SW480 (cell line): ENCODE data around the gene SPAG7.
"Not testable (repeated sequence)": the region's sequence is repeated elsewhere in the genome, so short reads cannot be mapped to it uniquely, and the experiment has no call there.

Experiments
- DNase-seq: peaks from one replicate; pipeline ENCODE4 v3.0.0-alpha.2; 2016; ENCODE audit warnings: low spot score

SPAG7 gene

DNA sequence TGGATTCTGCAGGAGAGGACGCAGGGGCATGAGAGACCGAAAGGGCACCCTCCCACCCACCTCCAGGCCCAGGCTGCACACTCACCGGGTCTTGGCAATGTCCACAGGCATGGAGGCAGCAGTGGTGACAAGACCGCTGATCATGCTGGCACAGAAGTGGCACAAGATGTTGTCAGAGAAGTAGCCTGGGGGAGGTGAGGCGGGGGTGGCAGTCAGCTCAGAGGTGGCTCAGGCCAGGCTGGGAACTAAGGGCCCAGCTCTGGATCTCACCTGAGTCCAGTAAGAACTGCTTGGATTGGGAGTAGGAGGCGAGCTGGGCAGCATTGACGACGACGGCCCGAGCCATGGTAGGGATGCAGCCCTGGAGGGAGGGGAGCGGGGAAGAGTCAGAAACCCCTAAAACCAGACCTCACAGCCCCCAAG is 29.5 kb downstream of the SPAG7 start:
- DNase-seq: no peak

DNA sequence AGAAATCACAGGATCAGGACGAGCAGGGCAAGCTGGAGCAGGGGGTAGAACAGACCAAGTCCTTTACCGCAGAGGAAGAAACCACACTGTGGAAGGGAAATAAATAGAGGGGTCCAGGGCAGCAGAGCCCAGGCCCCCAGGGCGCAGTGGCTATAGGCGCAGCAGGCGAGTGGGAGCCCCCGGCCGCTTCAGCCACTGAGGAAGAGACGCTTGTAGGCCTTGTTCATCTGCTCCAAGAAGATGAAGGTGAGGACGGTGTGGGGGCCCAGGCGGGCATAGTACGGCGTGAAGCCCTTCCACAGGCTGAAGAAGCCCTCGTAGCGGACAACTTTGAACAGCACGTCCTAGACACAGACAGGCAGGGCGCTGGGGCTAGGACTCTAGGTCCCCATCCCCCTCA is 30.1 kb downstream of the SPAG7 start:
- DNase-seq: no peak

- DNase-seq: no peak
These were observed 31.2 kb downstream of the SPAG7 start for GRCh38 chr17:4936436-4936835.

- DNase-seq: no peak
These were observed 32.0 kb downstream of the SPAG7 start for GRCh38 chr17:4935650-4936049.

GRCh38 chr17:4934173-4934979 is 33.2 kb downstream of the SPAG7 start:
- peak; percentile 92 for DNase-seq

- DNase-seq: no peak
These were observed 34.0 kb downstream of the SPAG7 start for GRCh38 chr17:4933646-4934045.

DNA sequence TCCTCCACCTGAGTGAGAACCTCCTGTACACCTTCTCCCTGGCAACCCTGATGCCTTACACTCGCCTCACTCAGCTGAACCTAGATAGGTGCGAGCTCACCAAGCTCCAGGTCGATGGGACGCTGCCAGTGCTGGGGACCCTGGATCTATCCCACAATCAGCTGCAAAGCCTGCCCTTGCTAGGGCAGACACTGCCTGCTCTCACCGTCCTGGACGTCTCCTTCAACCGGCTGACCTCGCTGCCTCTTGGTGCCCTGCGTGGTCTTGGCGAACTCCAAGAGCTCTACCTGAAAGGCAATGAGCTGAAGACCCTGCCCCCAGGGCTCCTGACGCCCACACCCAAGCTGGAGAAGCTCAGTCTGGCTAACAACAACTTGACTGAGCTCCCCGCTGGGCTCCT is 34.9 kb downstream of the SPAG7 start:
- no peak for DNase-seq

DNA sequence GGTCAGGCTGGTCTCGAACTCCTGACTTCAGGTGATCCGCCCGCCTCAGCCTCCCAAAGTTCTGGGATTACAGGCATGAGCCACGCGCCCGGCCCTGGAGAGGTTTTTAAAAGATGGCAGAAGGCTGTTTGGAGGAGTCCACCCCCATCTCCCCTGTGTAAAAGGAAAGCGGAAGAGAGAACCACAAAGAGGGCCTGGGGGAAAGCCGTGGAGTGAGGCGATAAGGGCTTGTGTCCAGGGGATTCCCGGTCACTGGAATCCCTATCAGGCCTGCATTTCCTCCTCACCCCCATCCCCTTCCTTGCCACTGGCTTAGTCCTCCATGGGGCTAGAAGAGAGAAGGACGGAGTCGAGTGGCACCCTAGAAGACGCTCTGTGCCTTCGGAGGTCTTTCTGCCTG is 35.7 kb downstream of the SPAG7 start, which contains the start of gene GP1BA:
GP1BA (plus strand) TSS at position 315 of the 400 bp plus-strand sequence. CDS start 328 bp downstream, outside the sequence.
- DNase-seq: no peak

GRCh38 chr17:4928881-4929280 is 38.7 kb downstream of the SPAG7 start:
- no peak for DNase-seq

DNA sequence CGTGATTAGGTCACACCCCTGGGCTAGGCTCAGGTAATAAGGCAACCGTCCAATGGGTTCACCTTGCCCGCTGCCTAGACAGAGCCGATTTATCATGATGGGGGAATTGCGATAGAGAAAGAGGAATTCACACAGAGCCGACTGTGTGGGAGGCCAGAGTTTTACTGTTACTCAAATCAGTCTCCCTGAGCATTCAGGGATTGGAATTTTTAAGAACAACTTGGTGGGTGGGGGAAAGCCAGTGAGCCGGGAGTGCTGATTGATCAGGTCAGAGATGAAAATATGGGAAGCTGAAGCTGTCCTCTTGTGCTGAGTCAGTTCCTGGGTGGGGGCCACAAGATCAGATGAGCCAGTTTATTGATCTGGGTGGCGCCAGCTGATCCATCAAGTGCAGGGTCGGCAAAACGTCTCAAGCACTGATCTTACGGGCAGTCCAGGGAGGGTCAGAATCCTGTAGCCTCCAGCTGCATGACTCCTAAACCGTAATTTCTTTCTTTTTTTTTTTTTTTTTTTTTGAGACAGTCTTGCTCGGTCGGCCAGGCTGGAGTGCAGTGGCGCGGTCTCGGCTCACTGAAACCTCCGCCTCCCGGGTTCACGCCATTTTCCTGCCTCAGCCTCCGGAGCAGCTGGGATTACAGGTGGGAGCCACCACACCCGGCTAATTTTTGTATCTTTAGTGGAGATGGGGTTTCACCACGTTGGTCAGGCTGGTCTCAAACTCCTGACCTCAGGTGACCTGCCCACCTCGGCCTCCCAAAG is 40.9 kb downstream of the SPAG7 start:
- not testable (repeated sequence) for DNase-seq

GRCh38 chr17:4921320-4921719 is 46.3 kb downstream of the SPAG7 start:
- DNase-seq: no peak

- DNase-seq: no peak
These were observed 47.1 kb downstream of the SPAG7 start for GRCh38 chr17:4920351-4921048.

- DNase-seq: no peak
These were observed 48.0 kb downstream of the SPAG7 start for GRCh38 chr17:4919511-4920047.

DNA sequence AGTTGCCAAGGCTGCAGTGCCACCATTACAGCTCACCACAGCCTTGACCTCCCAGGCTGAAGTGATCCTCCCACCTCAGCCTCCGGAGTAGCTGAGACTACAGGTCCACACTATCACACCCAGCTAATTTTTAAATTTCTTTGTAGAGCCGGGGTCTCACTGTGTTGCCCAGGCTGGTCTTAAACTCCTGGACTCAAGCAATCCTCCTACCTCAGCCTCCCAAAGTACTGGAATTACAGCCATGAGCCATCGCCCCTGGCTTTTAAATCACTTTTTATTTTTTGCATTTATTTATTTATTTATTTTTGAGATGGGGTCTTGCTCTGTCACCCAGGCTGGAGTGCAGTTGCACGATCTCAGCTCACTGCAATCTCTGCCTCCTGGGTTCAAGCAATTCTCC is 53.1 kb downstream of the SPAG7 start:
- not testable (repeated sequence) for DNase-seq

GRCh38 chr17:4913994-4914393 is 53.6 kb downstream of the SPAG7 start:
- no peak for DNase-seq
